ENCODE measurements around the gene CDH8.

Gene CDH8

DNA sequence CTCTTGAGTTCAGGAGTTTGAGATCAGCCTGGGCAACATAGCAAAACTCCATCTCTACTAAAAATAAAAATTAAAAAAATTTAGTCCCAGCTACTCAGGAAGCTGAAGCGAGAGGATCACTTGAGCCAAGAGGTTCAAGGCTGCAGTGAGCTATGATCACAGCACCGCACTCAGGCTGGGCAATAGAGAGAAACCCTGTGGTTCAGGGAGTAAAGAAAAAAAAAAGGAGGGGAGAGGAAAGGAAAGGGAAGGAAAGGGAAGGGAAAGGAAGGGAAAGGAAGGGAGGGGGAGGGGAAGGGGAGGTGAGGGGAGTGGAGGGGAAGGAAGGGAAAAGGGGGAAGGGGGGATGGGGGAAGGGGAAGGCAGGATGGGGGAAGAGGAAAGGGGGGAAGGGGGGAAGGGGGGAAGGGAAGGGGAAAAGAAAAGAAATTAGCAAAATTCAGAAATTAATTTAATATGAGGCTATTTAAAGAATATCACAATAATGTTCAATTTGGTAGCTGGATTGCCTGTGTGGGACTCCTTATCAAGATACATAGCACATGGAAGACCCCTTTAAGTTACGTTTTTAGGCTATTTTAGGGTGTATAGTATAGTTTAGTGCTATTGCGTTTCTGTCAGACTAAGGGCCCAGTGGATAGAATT, 424.3 kb downstream of the CDH8 start:
- H3K4me3 ChIP-seq (ENCODE audit: low read depth, low read length), result no peak overlapping the region
- H3K27me3 ChIP-seq (replicated peaks), result no peaks in the 10 kb centered on the region
- in situ Hi-C loops (cut with HindIII; ENCODE audit: low pct_ligation_motif_present, low sequenced_read_pairs), result no loop called here
- TF ChIP-seq, protein P1, sequence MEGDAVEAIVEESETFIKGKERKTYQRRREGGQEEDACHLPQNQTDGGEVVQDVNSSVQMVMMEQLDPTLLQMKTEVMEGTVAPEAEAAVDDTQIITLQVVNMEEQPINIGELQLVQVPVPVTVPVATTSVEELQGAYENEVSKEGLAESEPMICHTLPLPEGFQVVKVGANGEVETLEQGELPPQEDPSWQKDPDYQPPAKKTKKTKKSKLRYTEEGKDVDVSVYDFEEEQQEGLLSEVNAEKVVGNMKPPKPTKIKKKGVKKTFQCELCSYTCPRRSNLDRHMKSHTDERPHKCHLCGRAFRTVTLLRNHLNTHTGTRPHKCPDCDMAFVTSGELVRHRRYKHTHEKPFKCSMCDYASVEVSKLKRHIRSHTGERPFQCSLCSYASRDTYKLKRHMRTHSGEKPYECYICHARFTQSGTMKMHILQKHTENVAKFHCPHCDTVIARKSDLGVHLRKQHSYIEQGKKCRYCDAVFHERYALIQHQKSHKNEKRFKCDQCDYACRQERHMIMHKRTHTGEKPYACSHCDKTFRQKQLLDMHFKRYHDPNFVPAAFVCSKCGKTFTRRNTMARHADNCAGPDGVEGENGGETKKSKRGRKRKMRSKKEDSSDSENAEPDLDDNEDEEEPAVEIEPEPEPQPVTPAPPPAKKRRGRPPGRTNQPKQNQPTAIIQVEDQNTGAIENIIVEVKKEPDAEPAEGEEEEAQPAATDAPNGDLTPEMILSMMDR (IDR thresholded peaks at IDR 0.05; ENCODE audit: low read depth, low read length, missing control alignments), result no peak
- no peaks in the 10 kb centered on the region for H3K36me3 ChIP-seq (replicated peaks)
- no peak overlapping the region for H3K27ac ChIP-seq
- no peak for DNase-seq

DNA sequence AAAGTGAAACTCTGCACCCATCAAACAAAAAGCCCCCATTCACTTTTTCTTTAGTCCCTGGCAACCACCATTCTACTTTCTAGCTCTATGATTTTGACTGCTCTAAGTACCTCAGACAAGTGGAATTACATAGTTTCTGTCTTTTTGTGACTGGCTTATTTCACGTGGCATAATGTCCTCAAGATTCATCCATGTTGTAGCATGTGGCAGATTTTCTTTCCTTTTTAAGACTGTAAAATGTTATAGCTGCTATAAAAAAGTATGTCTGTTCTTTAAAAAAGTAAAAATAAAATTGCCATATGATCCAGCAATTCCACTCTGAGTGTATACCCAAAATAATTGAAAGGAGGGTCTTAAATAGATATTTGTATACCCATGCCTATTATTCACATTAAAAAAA, 429.7 kb downstream of the CDH8 start:
- no peak for DNase-seq
- TF ChIP-seq, protein P1 (IDR thresholded peaks at IDR 0.05; ENCODE audit: low read depth, low read length, missing control alignments), result no peak
- no peaks in the 10 kb centered on the region for H3K36me3 ChIP-seq (replicated peaks)
- no peak overlapping the region for H3K4me3 ChIP-seq (ENCODE audit: low read depth, low read length)
- in situ Hi-C loops (cut with HindIII; ENCODE audit: low pct_ligation_motif_present, low sequenced_read_pairs), result no loop called here
- H3K27me3 ChIP-seq (replicated peaks), result no peaks in the 10 kb centered on the region
- H3K27ac ChIP-seq, result no peak overlapping the region

All from brain microvascular endothelial cell (primary cell).